ENCODE measurements around the gene RASGEF1B.

The RASGEF1B gene

DNA sequence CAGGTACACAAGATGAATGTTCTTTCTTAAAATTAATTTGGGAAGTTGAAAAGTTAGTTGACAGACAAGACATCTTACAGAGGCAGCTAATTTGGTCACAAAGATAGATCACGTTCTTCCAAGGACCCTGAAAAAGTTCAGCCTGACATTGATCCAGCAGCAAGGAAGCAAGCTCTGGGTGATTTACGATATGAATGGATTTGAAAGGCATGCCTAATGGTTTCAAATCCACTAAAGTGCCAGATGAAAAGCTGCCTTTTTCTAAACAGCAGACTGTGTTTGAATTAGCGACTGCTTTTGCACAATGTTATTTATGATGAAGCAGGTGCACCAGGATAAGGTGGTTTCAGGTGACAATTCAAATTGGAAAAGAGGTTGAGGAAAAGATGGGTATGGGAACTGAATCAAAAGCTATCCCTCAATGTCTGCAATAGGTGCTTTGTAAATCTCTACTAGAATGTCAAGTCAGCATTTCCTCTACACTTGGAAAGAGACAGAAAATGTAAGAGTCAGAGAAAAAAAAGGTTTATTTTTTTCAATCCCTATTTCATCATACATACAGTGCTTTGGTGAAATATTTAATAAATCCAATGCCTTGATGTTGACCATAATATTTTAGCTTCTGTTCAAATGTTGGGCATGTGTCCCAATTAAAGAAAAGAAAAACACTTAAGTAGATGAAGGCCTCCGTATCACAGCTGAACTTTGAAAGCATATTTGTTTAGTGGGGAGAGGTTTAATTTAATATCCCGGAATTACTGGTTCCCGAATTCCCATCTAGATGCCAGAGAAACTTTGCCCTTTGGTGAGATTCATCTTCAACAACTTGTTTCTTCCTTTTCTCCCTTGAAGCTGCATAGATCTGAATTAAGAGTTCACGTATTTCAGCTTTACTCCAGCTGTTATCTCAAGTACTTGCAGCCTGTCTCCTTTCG lies 6.0 kb downstream of the RASGEF1B start:
- no peak for DNase-seq

GRCh38 chr4:81460834-81461233 lies 10.9 kb downstream of the RASGEF1B start:
- no peak for DNase-seq

GRCh38 chr4:81460191-81460701 lies 11.5 kb downstream of the RASGEF1B start:
- no peak for DNase-seq

DNA sequence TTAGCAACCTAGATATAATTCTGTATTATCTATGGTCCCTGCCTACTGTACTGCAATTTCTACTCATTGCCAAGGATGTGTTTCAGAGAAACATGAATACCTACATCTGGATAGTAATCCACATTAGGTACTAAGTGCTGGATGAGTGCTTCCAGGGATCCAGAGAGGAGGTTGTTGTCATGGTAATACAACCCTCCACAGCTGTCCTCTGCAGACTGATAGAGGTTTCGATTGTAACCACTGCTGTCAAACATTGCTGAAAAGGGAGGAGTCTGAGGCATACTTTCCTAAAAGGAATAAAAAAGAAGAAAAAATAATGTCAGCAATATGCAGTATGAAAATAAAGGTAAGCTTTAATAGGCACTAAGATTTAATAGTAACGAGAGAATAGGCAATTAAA lies 12.5 kb downstream of the RASGEF1B start:
- DNase-seq = no peak

GRCh38 chr4:81457921-81458520 lies 13.7 kb downstream of the RASGEF1B start:
- no peak for DNase-seq

- DNase-seq = no peak
These were observed 14.4 kb downstream of the RASGEF1B start for GRCh38 chr4:81457345-81457744.

- DNase-seq = no peak
These were observed 15.8 kb downstream of the RASGEF1B start for GRCh38 chr4:81455897-81456296.

- DNase-seq = no peak
These were observed 16.8 kb downstream of the RASGEF1B start for GRCh38 chr4:81454948-81455347.

- DNase-seq = no peak
These were observed 17.2 kb downstream of the RASGEF1B start for GRCh38 chr4:81454499-81454898.

- no peak for DNase-seq
These were observed 18.7 kb downstream of the RASGEF1B start for GRCh38 chr4:81453024-81453423.

GRCh38 chr4:81452452-81453006 lies 19.2 kb downstream of the RASGEF1B start:
- no peak for DNase-seq

- no peak for DNase-seq
These were observed 22.7 kb downstream of the RASGEF1B start for GRCh38 chr4:81449015-81449414.

GRCh38 chr4:81447566-81448229 lies 24.0 kb downstream of the RASGEF1B start:
- DNase-seq = no peak

DNA sequence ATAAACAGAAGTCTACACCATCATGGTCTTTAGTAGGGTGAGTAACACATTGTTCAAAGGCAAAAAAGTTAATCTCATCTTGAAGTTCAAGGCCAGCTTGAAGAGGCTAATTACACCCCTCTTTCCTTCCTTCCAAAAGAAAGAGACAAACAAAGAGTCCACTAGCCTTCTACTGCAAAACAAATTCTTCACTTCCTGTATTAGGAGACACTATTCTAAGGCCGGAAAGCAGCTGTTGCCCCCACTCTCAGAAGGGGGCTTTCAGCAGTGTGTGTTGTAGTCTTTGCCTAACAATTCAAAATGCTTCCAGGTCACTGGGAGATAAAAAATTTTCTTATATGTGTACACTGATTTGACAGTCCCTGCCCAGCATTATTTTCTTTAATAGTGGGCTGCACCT lies 25.1 kb downstream of the RASGEF1B start:
- DNase-seq = no peak

- no peak for DNase-seq
These were observed 26.5 kb downstream of the RASGEF1B start for GRCh38 chr4:81445196-81445595.

GRCh38 chr4:81442484-81443085 lies 29.1 kb downstream of the RASGEF1B start:
- no peak for DNase-seq

DNA sequence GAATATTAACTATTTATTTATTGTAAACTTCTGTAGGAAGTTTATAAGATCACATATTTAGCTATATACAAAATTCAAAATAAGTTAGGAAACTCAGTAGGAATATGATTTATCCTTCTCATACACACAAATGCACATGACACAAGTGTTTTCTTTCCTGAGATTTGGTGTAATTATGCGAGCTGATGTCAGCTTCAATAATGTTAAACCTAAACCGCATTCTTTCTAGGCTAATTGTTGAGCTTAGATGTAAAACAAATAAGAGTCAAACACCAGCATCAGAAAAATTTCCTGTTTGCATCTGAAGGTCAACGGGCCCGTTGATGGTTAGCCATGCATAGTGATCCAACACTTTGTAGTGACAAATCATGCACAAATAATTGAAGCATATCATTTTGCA lies 30.8 kb downstream of the RASGEF1B start:
- DNase-seq = no peak

DNA sequence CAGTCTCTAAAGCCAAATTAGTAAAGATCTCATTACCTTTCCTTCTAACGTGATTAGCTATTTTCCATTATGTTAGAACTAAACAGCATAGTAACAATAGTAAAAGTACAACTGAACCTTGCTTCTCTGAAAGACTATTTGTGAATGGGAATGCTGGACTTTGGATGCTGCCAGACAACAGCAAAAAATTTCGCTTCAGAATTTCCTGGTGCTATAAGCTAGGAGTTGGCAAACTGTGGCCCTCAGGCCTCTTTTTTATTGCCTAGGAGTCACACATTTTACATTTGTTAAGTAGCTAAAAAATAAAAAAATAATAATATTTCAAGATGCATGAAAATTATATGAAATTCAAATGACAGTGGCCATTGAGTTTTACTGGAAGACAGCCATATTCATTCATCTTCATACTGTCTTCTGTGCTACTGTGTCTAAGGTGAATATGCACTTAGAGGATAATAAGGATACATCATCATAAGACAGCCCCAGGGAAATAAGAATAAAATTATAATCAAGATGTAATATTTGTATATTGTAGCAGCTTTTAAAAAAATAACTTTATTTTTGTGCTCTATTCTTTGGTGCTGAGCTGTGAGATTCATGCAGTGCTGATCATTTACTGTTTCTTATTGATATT lies 34.6 kb downstream of the RASGEF1B start:
- no peak for DNase-seq

DNA sequence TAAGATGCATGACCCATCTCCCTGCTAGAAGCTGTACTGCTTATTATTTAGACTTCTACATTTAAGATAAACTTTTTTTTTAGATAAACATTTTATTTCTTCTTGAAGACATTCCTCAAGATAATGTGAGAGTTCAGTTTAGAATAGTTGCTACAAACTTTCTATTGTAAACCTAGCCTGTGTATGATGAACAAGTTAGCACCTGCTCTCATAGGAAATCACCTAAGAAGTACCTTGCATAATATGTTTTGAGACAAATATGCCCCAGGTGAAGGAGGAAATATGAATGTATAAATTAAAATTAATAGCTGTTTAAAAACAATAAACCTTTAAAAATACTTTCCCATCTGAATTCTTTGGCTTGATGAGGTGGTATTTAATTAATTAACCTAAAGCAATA lies 35.6 kb downstream of the RASGEF1B start:
- DNase-seq = no peak

GRCh38 chr4:81432825-81433224 lies 38.9 kb downstream of the RASGEF1B start:
- DNase-seq = no peak

- no peak for DNase-seq
These were observed 39.7 kb downstream of the RASGEF1B start for GRCh38 chr4:81431971-81432370.

DNA sequence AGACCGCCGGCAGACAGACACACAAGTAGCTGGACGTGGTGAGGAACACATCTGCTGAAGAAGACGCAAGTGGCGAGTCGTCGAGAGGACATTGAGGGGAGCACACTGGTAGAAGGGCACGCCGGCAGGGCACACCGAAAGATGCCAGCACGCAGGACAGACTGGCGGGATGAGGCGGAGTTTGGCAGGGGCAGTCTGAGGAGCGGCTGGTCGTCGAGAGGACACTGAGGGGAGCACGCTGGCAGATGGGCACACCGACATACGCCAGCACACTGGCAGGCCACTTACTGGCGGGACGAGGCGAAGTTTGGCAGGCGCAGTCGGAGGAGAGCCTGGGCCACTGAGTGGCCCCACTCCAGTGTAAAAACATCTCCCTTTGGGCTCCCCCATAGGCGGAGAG lies 42.1 kb downstream of the RASGEF1B start:
- DNase-seq = no peak

All from DMS 273 treated with DMSO at 0.1 percent for 48 hours (cell line).